Activated B cell treated with CpG ODN at 0.5 μM for 24 hours (primary cell): ENCODE data around the gene SRSF1. TPM values are rescaled to one million over a fixed set of nuclear protein-coding genes. Genes with fewer than 3 reads are reported as not detected.
A peak's percentile ranks its signal among the peaks of the same experiment; 100 is the strongest.

Experiments used
- ATAC-seq: fragments of 200-7000 bp; cut with Tn5 transposase; one replicate; pipeline ENCODE4 v1.10.0; 2021; ENCODE audit warnings: low read depth, mild to moderate bottlenecking, moderate library complexity
- CTCF ChIA-PET: fragments of 350-600 bp; sonication (Branson Sonifier 250); formaldehyde crosslinking; loops from one replicate; lab custom pipeline; 2021; ENCODE audit warnings: antibody characterized with exemption; lab: Charles Lee
- POLR2A ChIA-PET: fragments of 350-600 bp; sonication (Branson Sonifier 250); formaldehyde crosslinking; loops from one replicate; lab custom pipeline; 2021; ENCODE audit warnings: antibody characterized with exemption; lab: Charles Lee
- DNase-seq: peaks from one replicate; pipeline ENCODE4 v3.0.0; 2022
- H3K27ac Mint-ChIP-seq: one replicate; pipeline ENCODE4 v1.8.0; 2020; ENCODE audit warnings: mixed read lengths
- H3K27me3 Mint-ChIP-seq: one replicate; pipeline ENCODE4 v1.8.0; 2021; ENCODE audit warnings: mixed read lengths
- H3K36me3 Mint-ChIP-seq: one replicate; pipeline ENCODE4 v1.8.0; 2021; ENCODE audit warnings: low read depth, mixed read lengths
- H3K4me1 Mint-ChIP-seq: one replicate; pipeline ENCODE4 v1.8.0; 2021; ENCODE audit warnings: mixed read lengths
- H3K4me3 Mint-ChIP-seq: one replicate; pipeline ENCODE4 v1.8.0; 2020; ENCODE audit warnings: mild to moderate bottlenecking, mixed read lengths
- H3K9me3 Mint-ChIP-seq: one replicate; pipeline ENCODE4 v1.8.0; 2020; ENCODE audit warnings: mixed read lengths
- CTCF ChIP-seq: fragments of 200-600 bp; IDR thresholded peaks from one replicate; pipeline ENCODE4 v1.8.0; 2022; ENCODE audit warnings: antibody characterized with exemption, mild to moderate bottlenecking
- intact Hi-C: fragments of 100-400 bp; cut with micrococcal nuclease; formaldehyde crosslinking; loops from one replicate; pipeline ENCODE4 v1.15.1; 2024
- total RNA-seq: library from RNA; stranded (reverse); gene quantifications from 2 replicates; pipeline ENCODE4 v1.2.3, GENCODE V29; 2022

Gene SRSF1
- total RNA-seq, 1 donor from 2014 or later: 289 TPM

- Mint-ChIP-seq H3K4me1 (peaks cover 24% of the 10 kb centered on the region), H3K27ac (no peak overlapping the region), H3K9me3 (no peaks in the 10 kb centered on the region), H3K27me3 (peaks cover 63% of the 10 kb centered on the region), H3K4me3 (peak overlapping the region; percentile 72), H3K36me3 (no peaks in the 10 kb centered on the region)
- ATAC-seq (peak; percentile 73), DNase-seq (peak; percentile 32)
- ChIA-PET POLR2A (interaction anchor here (0.8 to 5.2 kb wide), 5 partner anchors 9 to 37 kb away, joined by 3 to 35 read pairs (median 4); partner anchors contain the start of gene VEZF1), CTCF (interaction anchor here (1.1 to 1.6 kb wide), 5 partner anchors 9 to 97 kb away, joined by 3 to 9 read pairs (median 5); no protein-coding TSS in a partner anchor)
- no peak for TF ChIP-seq CTCF
- intact Hi-C loops: loop anchor here (1.0 to 2.0 kb wide), 4 partner anchors 10 to 40 kb away; no protein-coding TSS in a partner anchor
Observed at GRCh38 chr17:57956291-57957119, 50.5 kb downstream of the SRSF1 start.

- POLR2A ChIA-PET: interaction anchor here (0.5 to 5.2 kb wide), 8 partner anchors 8 to 377 kb away, joined by 3 to 35 read pairs (median 4); partner anchors contain the start of gene VEZF1
- DNase-seq (peak; percentile 62), ATAC-seq (peak; percentile 76)
- Mint-ChIP-seq H3K27ac (no peak within 1 kb of the TSS), H3K4me3 (peak within 1 kb of the TSS; percentile 72), H3K9me3 (no peaks in the 10 kb centered on the region), H3K36me3 (no peaks in the 10 kb centered on the region), H3K27me3 (peaks cover 64% of the 10 kb centered on the region), H3K4me1 (peaks cover 32% of the 10 kb centered on the region)
- CTCF ChIA-PET: interaction anchor here (1.1 to 1.6 kb wide), 7 partner anchors 8 to 96 kb away, joined by 3 to 9 read pairs (median 5); no protein-coding TSS in a partner anchor
- intact Hi-C loops: no loop called here
- no peak for TF ChIP-seq CTCF
Observed at GRCh38 chr17:57955183-57955931, 51.7 kb downstream of the SRSF1 start, which contains the start of gene CUEDC1. CUEDC1 (minus strand) TSS chr17:57955412; CDS start chr17:57885564, 69,848 bp downstream.

GRCh38 chr17:57954397-57955182, 52.5 kb downstream of the SRSF1 start:
- ChIA-PET CTCF (interaction anchor here (0.8 to 1.4 kb wide), 3 partner anchors 10 to 45 kb away, joined by 3 to 7 read pairs (median 3); no protein-coding TSS in a partner anchor), POLR2A (interaction anchor here (1.2 to 5.2 kb wide), 3 partner anchors 15 to 677 kb away, joined by 3 to 35 read pairs (median 3); no protein-coding TSS in a partner anchor)
- Mint-ChIP-seq H3K9me3 (no peaks in the 10 kb centered on the region), H3K36me3 (no peaks in the 10 kb centered on the region), H3K4me1 (peaks cover 38% of the 10 kb centered on the region), H3K27ac (no peak overlapping the region), H3K27me3 (peaks cover 60% of the 10 kb centered on the region), H3K4me3 (peak overlapping the region; percentile 60)
- ATAC-seq: no peak
- TF ChIP-seq CTCF: no peak
- DNase-seq: peak; percentile 24
- intact Hi-C loops: no loop called here

- peaks cover 42% of the 10 kb centered on the region for H3K4me1 Mint-ChIP-seq
- ChIA-PET CTCF (interaction anchor here (0.8 kb wide), 1 partner anchor 10 kb away, joined by 3 read pairs; no protein-coding TSS in a partner anchor), POLR2A (interaction anchor here (0.6 to 5.2 kb wide), 3 partner anchors 14 to 678 kb away, joined by 3 to 35 read pairs (median 5); no protein-coding TSS in a partner anchor)
- no peaks in the 10 kb centered on the region for H3K36me3 Mint-ChIP-seq
- ATAC-seq (no peak), DNase-seq (no peak)
- H3K27me3 Mint-ChIP-seq: peaks cover 57% of the 10 kb centered on the region
- H3K4me3 Mint-ChIP-seq: peak overlapping the region; percentile 60
- H3K27ac Mint-ChIP-seq: no peak overlapping the region
- TF ChIP-seq CTCF: no peak
- H3K9me3 Mint-ChIP-seq: no peaks in the 10 kb centered on the region
- intact Hi-C loops: no loop called here
Observed at GRCh38 chr17:57953705-57954396, 53.2 kb downstream of the SRSF1 start.

Other genes with a start within 250 kb of the SRSF1 start
- gene MRPS23, start 157.2 kb downstream of the SRSF1 start, total RNA-seq: 37.9 and 47.4 TPM in 2 replicates
- gene CUEDC1, start 51.8 kb downstream of the SRSF1 start, total RNA-seq: not detected in 2 replicates
- gene VEZF1, start 19.0 kb downstream of the SRSF1 start, total RNA-seq: 40.5 and 45.1 TPM in 2 replicates
- 19.5 and 19.6 TPM in 2 replicates for gene DYNLL2, start 76.2 kb upstream of the SRSF1 start, total RNA-seq
- not detected in 2 replicates for gene OR4D1, start 141.1 kb upstream of the SRSF1 start, total RNA-seq
- not detected in 2 replicates for gene OR4D2, start 159.7 kb upstream of the SRSF1 start, total RNA-seq
- not detected in 2 replicates for gene EPX, start 185.5 kb upstream of the SRSF1 start, total RNA-seq
- 16.0 and 17.3 TPM in 2 replicates for gene MKS1, start 212.0 kb upstream of the SRSF1 start, total RNA-seq
- gene LPO, start 231.3 kb upstream of the SRSF1 start, total RNA-seq: not detected in 2 replicates